HFFc6 (cell line): ENCODE results near the gene TLR4. TPM values are rescaled to one million over a fixed set of nuclear protein-coding genes. Genes with fewer than 3 reads are reported as not detected.

ENCODE experiments used
- DNase-seq: peaks from one replicate; pipeline ENCODE4 v3.0.0-alpha.2; 2018
- H3K27ac Mint-ChIP-seq: 2 replicates; pipeline ENCODE4 v1.8.0; 2020; ENCODE audit warnings: mild to moderate bottlenecking, mixed read lengths
- H3K27me3 Mint-ChIP-seq: 2 replicates; pipeline ENCODE4 v1.8.0; 2021; ENCODE audit warnings: mild to moderate bottlenecking, moderate library complexity, mixed read lengths; ENCODE audit not compliant: insufficient read depth
- H3K36me3 Mint-ChIP-seq: 2 replicates; pipeline ENCODE4 v1.8.0; 2021; ENCODE audit warnings: low read depth, mixed read lengths
- H3K4me1 Mint-ChIP-seq: 2 replicates; pipeline ENCODE4 v1.8.0; 2020; ENCODE audit warnings: low read depth, mixed read lengths
- H3K4me3 Mint-ChIP-seq: 2 replicates; pipeline ENCODE4 v1.8.0; 2020; ENCODE audit warnings: mild to moderate bottlenecking, moderate library complexity, mixed read lengths
- H3K9me3 Mint-ChIP-seq: 2 replicates; pipeline ENCODE4 v1.8.0; 2020; ENCODE audit warnings: mild to moderate bottlenecking, mixed read lengths
- total RNA-seq, 6 experiments: library from RNA; stranded (reverse); fragmentation: NEBNext Ultra II Directional; extraction: Animal tissue kit (Norgen Biotek cat#: 25700); gene quantifications; 2 replicates in 1 of 6; 3 replicates in 5 of 6; pipeline ENCODE4 v1.2.3, GENCODE V29; 2021
- TF ChIP-seq, protein P1 (sequence below): fragments of 200-600 bp; sonication (generic); IDR thresholded peaks from 2 replicates; pipeline ENCODE4 v1.5.0; 2021; ENCODE audit warnings: antibody characterized with exemption, mild to moderate bottlenecking

Gene TLR4
- total RNA-seq, 6 experiments from 2014 or later: 1.7 to 18.5 (median 2.7) TPM

DNA sequence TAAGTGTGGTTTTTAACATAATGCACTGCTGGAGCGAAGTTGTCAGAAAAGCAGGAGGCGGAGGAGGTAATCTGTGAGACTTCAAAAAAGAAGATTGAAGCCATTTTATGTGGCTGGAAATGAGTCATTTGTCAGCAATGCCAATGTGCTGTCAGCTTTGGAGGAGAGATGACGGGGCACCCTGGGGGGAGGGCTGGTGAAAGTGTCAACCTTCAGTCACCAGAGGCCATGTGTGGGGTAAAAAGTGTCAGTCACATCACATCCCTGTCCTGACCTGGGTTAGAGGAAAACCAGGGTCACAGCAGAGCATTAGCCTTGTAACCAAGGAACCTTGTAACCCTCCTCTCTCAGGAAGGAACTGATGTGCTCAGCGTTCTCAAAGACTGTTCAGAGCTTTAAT lies 59.1 kb downstream of the TLR4 start:
- DNase-seq: peak; percentile 46
- H3K36me3 Mint-ChIP-seq: no peaks in the 10 kb centered on the region
- peaks cover 5% of the 10 kb centered on the region; the same call in 1 of the 2 replicates for H3K9me3 Mint-ChIP-seq
- peaks cover 19% of the 10 kb centered on the region; the same call in 1 of the 2 replicates for H3K4me1 Mint-ChIP-seq
- no peak overlapping the region; the same call in 1 of the 2 replicates for H3K4me3 Mint-ChIP-seq
- peak overlapping the region; percentile 46; the same call in 1 of the 2 replicates for H3K27ac Mint-ChIP-seq
- no peaks in the 10 kb centered on the region; the same call in 1 of the 2 replicates for H3K27me3 Mint-ChIP-seq
- TF ChIP-seq, protein P1, sequence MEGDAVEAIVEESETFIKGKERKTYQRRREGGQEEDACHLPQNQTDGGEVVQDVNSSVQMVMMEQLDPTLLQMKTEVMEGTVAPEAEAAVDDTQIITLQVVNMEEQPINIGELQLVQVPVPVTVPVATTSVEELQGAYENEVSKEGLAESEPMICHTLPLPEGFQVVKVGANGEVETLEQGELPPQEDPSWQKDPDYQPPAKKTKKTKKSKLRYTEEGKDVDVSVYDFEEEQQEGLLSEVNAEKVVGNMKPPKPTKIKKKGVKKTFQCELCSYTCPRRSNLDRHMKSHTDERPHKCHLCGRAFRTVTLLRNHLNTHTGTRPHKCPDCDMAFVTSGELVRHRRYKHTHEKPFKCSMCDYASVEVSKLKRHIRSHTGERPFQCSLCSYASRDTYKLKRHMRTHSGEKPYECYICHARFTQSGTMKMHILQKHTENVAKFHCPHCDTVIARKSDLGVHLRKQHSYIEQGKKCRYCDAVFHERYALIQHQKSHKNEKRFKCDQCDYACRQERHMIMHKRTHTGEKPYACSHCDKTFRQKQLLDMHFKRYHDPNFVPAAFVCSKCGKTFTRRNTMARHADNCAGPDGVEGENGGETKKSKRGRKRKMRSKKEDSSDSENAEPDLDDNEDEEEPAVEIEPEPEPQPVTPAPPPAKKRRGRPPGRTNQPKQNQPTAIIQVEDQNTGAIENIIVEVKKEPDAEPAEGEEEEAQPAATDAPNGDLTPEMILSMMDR: no peak

DNA sequence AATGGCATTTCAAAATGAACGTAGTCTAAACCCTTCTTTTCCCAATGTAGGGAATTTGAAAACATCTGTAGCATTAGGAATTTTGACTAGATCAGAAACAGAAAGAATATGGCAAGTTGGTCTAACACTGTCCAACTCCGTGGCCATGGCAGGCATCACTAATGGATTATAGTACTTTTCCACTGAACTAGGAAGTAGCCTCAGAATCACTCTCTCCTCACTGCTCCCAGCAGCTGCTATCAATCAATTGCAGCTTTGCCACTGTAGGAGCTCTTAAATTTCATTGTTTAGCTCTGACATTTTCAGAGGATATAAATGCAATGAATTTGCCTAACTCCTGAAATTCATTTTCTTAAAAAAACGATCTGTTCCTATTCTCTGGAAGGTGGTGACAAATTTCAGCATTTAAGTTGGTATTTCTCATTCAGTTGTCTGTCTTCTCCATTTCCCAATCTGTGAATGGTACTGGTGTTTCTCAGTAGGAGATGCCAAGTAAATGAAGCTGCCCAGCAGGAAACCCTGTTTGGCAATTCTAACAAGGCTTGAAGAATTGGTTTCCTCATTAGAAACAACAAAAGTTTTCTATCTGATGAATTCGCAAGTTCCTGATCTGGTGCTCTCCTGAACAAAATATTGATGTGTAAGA lies 64.7 kb downstream of the TLR4 start:
- H3K4me3 Mint-ChIP-seq: no peak overlapping the region
- DNase-seq: no peak
- TF ChIP-seq, protein P1: no peak
- H3K9me3 Mint-ChIP-seq: no peaks in the 10 kb centered on the region; the same call in 1 of the 2 replicates
- no peaks in the 10 kb centered on the region for H3K36me3 Mint-ChIP-seq
- peaks cover 14% of the 10 kb centered on the region; the same call in 1 of the 2 replicates for H3K4me1 Mint-ChIP-seq
- no peaks in the 10 kb centered on the region; the same call in 1 of the 2 replicates for H3K27me3 Mint-ChIP-seq
- no peak overlapping the region for H3K27ac Mint-ChIP-seq

DNA sequence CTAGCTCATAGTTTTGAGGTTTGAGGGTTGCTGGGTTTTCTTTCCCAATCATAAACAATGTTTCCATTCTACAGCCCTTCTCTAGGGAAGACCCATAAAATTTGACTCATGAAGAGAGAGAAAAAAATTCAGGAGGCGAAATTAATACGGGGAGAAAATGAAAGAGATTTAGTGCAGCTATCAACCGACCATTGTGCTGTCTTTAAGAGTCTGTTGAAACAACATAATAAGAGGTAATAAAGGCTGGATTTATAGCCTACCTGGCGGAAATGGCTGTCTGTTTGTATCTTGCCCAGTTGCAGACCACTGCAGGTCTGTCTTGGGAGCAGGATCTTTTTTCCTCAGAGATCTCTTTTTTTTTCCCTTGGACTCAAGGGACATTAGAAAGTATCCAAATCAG lies 66.9 kb downstream of the TLR4 start:
- Mint-ChIP-seq H3K4me3 (no peak overlapping the region), H3K27ac (no peak overlapping the region), H3K4me1 (peaks cover 10% of the 10 kb centered on the region; the same call in 1 of the 2 replicates), H3K27me3 (no peaks in the 10 kb centered on the region), H3K36me3 (no peaks in the 10 kb centered on the region), H3K9me3 (peaks cover 4% of the 10 kb centered on the region; the same call in 1 of the 2 replicates)
- DNase-seq: no peak
- TF ChIP-seq, protein P1: no peak

DNA sequence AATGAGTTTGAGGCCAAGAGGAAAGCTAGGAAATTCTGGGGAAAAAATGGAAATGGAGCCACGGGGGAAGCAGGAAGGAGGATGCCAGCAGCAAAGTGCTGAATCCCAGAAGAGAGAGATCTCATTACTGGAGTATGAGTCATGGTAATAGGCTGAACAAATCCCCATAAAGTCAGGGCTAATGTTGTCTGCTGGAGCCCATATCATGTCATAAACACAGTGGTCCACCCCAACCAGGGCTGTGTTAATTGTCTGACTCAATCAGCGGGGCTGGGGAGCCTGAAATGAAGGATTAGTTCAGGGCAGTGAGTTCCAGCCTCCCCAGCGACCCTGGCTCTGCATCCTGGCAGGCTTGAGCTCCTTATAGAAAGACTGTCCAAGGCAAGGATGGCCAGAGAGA lies 68.8 kb downstream of the TLR4 start:
- peak; percentile 77 for DNase-seq
- Mint-ChIP-seq H3K36me3 (no peaks in the 10 kb centered on the region), H3K9me3 (peaks cover 4% of the 10 kb centered on the region; the same call in 1 of the 2 replicates)

More for the DNA sequence above, 68.8 kb downstream of the TLR4 start:
- TF ChIP-seq, protein P1: no peak
- peak overlapping the region; percentile 78; the same call in 1 of the 2 replicates for H3K27ac Mint-ChIP-seq
- peaks cover 10% of the 10 kb centered on the region; the same call in 1 of the 2 replicates for H3K4me1 Mint-ChIP-seq
- H3K4me3 Mint-ChIP-seq: peak overlapping the region; percentile 3; the same call in 1 of the 2 replicates
- no peaks in the 10 kb centered on the region for H3K27me3 Mint-ChIP-seq
